DND-41 (cell line): ENCODE measurements around the gene KCNV2.

ENCODE experiments used
- ATAC-seq: fragments of 200-7000 bp; cut with Tn5 transposase; 3 replicates; pipeline ENCODE4 v1.9.1; 2021; ENCODE audit warnings: low read depth; ENCODE audit not compliant: insufficient read depth
- DNase-seq: peaks from one replicate; pipeline ENCODE4 v3.0.0-alpha.2; 2020
- H2AFZ ChIP-seq: 2 replicates; pipeline ENCODE4 v1.6.0; 2012; ENCODE audit warnings: low read depth, low read length
- H3K27ac ChIP-seq: 2 replicates; pipeline ENCODE4 v1.5.1; 2012; ENCODE audit warnings: low read length, inconsistent platforms
- H3K27me3 ChIP-seq: fragments of 200-600 bp; sonication (generic); 2 replicates; pipeline ENCODE4 v1.6.0; 2012; ENCODE audit warnings: low read length, mild to moderate bottlenecking, inconsistent platforms; ENCODE audit not compliant: insufficient read depth, poor library complexity
- H3K36me3 ChIP-seq: 2 replicates; pipeline ENCODE4 v1.5.1; 2012; ENCODE audit warnings: low read length, inconsistent platforms; ENCODE audit not compliant: insufficient read depth
- H3K4me1 ChIP-seq: 2 replicates; pipeline ENCODE4 v1.5.1; 2012; ENCODE audit warnings: mild to moderate bottlenecking, low read length; ENCODE audit not compliant: insufficient read depth
- H3K4me2 ChIP-seq: 2 replicates; pipeline ENCODE4 v1.6.0; 2012; ENCODE audit warnings: mild to moderate bottlenecking, moderate library complexity, low read length, inconsistent platforms; ENCODE audit not compliant: insufficient read depth
- H3K4me3 ChIP-seq, 2 experiments: fragments of 200-600 bp in 1 of 2; shearing (Covaris generic) in 1 of 2; 2 replicates each; pipeline ENCODE4 v1.5.1; 2012 to 2016; ENCODE audit warnings: inconsistent platforms in 2 of 2, low read length in 2 of 2, mild to moderate bottlenecking in 2 of 2, low read depth in 1 of 2, moderate library complexity in 1 of 2
- H3K79me2 ChIP-seq: 2 replicates; pipeline ENCODE4 v1.6.0; 2012; ENCODE audit warnings: low read length, inconsistent platforms; ENCODE audit not compliant: insufficient read depth
- H3K9ac ChIP-seq: 2 replicates; pipeline ENCODE4 v1.6.0; 2012; ENCODE audit warnings: low read depth, mild to moderate bottlenecking, inconsistent platforms, low read length, moderate library complexity
- H3K9me3 ChIP-seq: 2 replicates; pipeline ENCODE4 v1.5.1; 2012; ENCODE audit warnings: low read length, moderate library complexity, mild to moderate bottlenecking, inconsistent platforms; ENCODE audit not compliant: insufficient read depth, severe bottlenecking
- H4K20me1 ChIP-seq: 2 replicates; pipeline ENCODE4 v1.6.0; 2012; ENCODE audit warnings: low read length; ENCODE audit not compliant: insufficient read depth
- EZH2 ChIP-seq: IDR thresholded peaks from 3 replicates; pipeline ENCODE4 v1.6.1; 2012; ENCODE audit warnings: borderline replicate concordance, low read depth, mild to moderate bottlenecking, moderate library complexity, low read length, inconsistent platforms; ENCODE audit not compliant: severe bottlenecking
- TF ChIP-seq, protein P1 (sequence below): IDR thresholded peaks from 2 replicates; pipeline ENCODE4 v1.5.1; 2012; ENCODE audit warnings: borderline replicate concordance, low read length, moderate library complexity, mild to moderate bottlenecking; ENCODE audit not compliant: poor library complexity, severe bottlenecking; ENCODE audit errors: extremely low read depth

KCNV2 gene

GRCh38 chr9:2741441-2742158 lies 24.3 kb downstream of the KCNV2 start:
- TF ChIP-seq EZH2: no peak
- TF ChIP-seq, protein P1, sequence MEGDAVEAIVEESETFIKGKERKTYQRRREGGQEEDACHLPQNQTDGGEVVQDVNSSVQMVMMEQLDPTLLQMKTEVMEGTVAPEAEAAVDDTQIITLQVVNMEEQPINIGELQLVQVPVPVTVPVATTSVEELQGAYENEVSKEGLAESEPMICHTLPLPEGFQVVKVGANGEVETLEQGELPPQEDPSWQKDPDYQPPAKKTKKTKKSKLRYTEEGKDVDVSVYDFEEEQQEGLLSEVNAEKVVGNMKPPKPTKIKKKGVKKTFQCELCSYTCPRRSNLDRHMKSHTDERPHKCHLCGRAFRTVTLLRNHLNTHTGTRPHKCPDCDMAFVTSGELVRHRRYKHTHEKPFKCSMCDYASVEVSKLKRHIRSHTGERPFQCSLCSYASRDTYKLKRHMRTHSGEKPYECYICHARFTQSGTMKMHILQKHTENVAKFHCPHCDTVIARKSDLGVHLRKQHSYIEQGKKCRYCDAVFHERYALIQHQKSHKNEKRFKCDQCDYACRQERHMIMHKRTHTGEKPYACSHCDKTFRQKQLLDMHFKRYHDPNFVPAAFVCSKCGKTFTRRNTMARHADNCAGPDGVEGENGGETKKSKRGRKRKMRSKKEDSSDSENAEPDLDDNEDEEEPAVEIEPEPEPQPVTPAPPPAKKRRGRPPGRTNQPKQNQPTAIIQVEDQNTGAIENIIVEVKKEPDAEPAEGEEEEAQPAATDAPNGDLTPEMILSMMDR: no peak
- Histone ChIP-seq H3K79me2 (no peaks in the 10 kb centered on the region), H3K36me3 (peaks cover 6% of the 10 kb centered on the region), H3K4me2 (no peak overlapping the region), H3K27me3 (no peaks in the 10 kb centered on the region), H3K4me1 (no peaks in the 10 kb centered on the region), H4K20me1 (no peaks in the 10 kb centered on the region), H3K9ac (no peak overlapping the region), H3K9me3 (no peaks in the 10 kb centered on the region), H3K27ac (no peak overlapping the region), H2AFZ (no peak overlapping the region), H3K4me3 (no peak overlapping the region)
- no peak for DNase-seq
- no peak for ATAC-seq

GRCh38 chr9:2742214-2742613 lies 24.9 kb downstream of the KCNV2 start:
- Histone ChIP-seq H3K9me3 (no peaks in the 10 kb centered on the region), H3K36me3 (peaks cover 6% of the 10 kb centered on the region), H3K4me3 (no peak overlapping the region), H3K9ac (no peak overlapping the region), H4K20me1 (no peaks in the 10 kb centered on the region), H3K27me3 (no peaks in the 10 kb centered on the region), H3K27ac (no peak overlapping the region), H3K4me1 (no peaks in the 10 kb centered on the region), H3K79me2 (no peaks in the 10 kb centered on the region), H3K4me2 (no peak overlapping the region), H2AFZ (no peak overlapping the region)
- DNase-seq: no peak
- ATAC-seq: no peak
- TF ChIP-seq EZH2: no peak
- TF ChIP-seq, protein P1: no peak

DNA sequence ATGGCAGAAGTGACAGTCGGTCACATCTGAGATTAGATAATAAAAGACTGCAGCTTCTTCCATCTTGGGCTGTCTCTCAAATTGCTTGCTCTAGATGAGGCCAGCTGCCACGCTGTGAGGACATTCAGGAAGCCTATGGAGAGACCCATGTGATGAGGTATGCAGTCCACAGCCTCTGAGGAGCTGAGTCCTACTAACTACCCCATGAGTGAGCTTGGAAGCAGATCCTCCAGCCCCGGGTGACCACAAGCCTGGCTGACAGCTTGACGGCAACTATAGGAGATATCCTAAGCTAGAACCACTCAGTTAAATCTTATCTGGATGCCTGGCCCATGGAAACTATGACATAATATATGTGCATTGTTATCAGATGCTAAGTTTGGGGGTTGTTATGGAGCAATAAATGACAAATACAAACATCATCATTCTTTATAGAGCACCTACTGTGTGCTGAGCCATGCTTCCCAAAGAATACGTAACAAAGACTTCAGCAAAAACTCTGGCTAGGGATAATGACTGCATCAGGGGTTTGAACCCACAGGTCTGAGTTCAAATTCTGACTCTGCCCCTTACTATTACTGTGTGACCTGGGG lies 26.7 kb downstream of the KCNV2 start:
- Histone ChIP-seq H3K9ac (no peak overlapping the region), H4K20me1 (no peaks in the 10 kb centered on the region), H3K27me3 (no peaks in the 10 kb centered on the region), H2AFZ (no peak overlapping the region), H3K4me1 (no peaks in the 10 kb centered on the region), H3K4me2 (no peak overlapping the region), H3K27ac (no peak overlapping the region), H3K79me2 (no peaks in the 10 kb centered on the region), H3K4me3 (no peak overlapping the region), H3K36me3 (peaks cover 6% of the 10 kb centered on the region), H3K9me3 (no peaks in the 10 kb centered on the region)
- DNase-seq: no peak
- TF ChIP-seq EZH2: no peak
- TF ChIP-seq, protein P1: no peak
- no peak for ATAC-seq
